ENCODE data around the gene C3orf80.
"Not testable (repeated sequence)": the region's sequence is repeated elsewhere in the genome, so short reads cannot be mapped to it uniquely, and the experiment has no call there.

Gene C3orf80

DNA sequence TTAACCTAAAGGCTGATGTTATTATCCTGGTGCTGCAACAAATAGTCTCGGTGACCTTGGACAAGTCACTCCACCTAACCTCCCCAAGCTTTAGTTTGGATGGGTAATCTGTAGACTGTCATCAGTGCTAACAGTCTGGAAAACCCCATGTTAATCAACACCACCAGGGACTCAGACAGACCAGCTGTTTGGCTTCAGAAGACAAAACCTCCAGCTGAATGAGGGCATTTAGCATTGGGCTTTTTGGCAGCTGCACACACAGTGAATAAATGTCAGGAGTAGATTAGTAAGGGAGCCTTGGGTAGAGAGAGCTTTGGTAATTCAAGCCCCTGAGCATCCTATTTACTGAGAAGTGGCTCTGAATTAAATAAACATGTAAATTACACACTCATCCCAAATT lies 24.9 kb upstream of the C3orf80 start:
- H3K36me3 ChIP-seq (ENCODE audit: insufficient read depth, low read length), result no peaks in the 10 kb centered on the region
- no peak for DNase-seq (ENCODE audit: low read depth, low spot score)
- H3K9me3 ChIP-seq (ENCODE audit: low read depth, low read length), result no peaks in the 10 kb centered on the region
- no peak overlapping the region for H3K4me3 ChIP-seq
- no peak overlapping the region for H3K9ac ChIP-seq (ENCODE audit: insufficient read length)
- no peak overlapping the region for H3K27ac ChIP-seq
- TF ChIP-seq FOXP2 (optimal IDR thresholded peaks at IDR 0.05; ENCODE audit: control extremely low read depth, extremely low read length, insufficient read depth), result no peak
- no peak for TF ChIP-seq EZH2 (IDR thresholded peaks at IDR 0.05)
- TF ChIP-seq POLR2AphosphoS5 (IDR thresholded peaks at IDR 0.05; ENCODE audit: borderline replicate concordance, low read depth, low read length), result no peak

DNA sequence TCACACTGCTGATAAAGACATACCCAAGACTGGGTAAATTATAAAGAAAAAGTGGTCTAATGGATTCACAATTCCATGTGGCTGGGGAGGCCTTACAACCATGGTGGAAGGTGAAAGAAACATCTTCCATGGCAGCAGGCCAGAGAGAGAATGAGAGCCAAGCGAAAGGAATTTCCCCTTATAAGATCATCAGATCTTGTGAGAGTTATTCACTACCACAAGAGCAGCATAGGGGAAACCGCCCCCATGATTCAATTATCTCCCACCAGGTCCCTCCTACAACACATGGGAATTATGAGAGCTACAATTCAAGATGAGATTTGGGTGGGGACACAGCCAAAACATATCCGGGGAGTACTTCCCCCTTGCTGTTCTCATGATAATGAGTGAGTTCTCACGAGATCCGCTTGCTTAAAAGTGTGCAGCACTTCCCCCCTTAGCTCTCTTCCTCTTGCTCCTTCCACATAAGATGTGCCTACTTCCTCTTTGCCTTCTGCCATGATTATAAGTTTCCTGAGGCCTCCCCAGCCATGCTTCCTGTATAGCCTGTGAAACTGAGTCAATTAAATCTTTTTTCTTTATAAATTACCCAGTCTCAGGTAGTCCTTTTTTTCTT lies 20.7 kb upstream of the C3orf80 start:
- H3K9ac ChIP-seq (ENCODE audit: insufficient read length); H3K9me3 ChIP-seq (ENCODE audit: low read depth, low read length); H3K36me3 ChIP-seq (ENCODE audit: insufficient read depth, low read length); H3K27ac ChIP-seq; DNase-seq (ENCODE audit: low read depth, low spot score); H3K4me3 ChIP-seq: not testable (repeated sequence)

DNA sequence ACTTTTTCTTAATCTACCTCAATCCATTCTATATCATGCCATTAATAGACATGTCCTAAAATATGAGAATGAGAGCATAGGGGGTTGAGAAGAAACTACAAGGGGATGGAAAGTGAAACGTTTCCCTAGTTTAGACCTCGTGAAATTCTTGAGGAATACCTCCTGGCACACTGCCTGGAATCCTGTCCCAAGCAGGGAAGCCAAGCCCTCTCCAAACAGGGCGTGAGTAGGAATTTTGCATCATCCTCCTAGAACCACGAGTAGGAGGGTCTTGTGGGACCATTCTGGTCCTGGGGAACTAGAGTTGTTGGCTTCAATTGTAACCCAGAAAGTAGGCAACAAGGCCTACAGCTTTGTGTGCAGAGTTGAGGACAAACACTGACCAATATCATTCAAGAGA lies 19.6 kb upstream of the C3orf80 start:
- no peak overlapping the region for H3K4me3 ChIP-seq
- no peak for DNase-seq (ENCODE audit: low read depth, low spot score)
- H3K36me3 ChIP-seq (ENCODE audit: insufficient read depth, low read length), result no peaks in the 10 kb centered on the region
- TF ChIP-seq POLR2AphosphoS5 (IDR thresholded peaks at IDR 0.05; ENCODE audit: borderline replicate concordance, low read depth, low read length), result no peak
- no peak for TF ChIP-seq FOXP2 (optimal IDR thresholded peaks at IDR 0.05; ENCODE audit: control extremely low read depth, extremely low read length, insufficient read depth)
- no peaks in the 10 kb centered on the region for H3K9me3 ChIP-seq (ENCODE audit: low read depth, low read length)
- no peak overlapping the region for H3K9ac ChIP-seq (ENCODE audit: insufficient read length)
- no peak overlapping the region for H3K27ac ChIP-seq

DNA sequence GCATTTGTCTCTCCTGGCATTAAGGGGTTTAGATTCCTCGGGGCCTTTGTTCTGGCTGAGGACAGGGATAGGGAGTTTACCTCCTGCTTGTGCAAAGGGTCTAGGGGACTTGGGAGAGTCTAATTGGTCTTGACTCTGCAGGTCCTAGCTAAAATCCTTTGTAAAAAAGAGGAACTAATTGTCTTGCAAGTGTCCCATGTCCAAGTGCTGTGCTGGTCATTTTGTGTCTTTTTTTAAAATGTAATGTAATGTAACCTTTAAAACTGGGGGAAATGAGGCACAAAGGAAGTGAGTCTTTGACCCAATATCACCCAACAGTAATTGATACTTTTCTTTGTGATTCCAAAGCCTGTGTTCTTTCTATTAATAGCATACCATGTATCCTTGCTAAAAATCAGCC lies 14.9 kb upstream of the C3orf80 start:
- Histone ChIP-seq H3K36me3 (ENCODE audit: insufficient read depth, low read length) (no peaks in the 10 kb centered on the region), H3K4me3 (no peak overlapping the region), H3K9me3 (ENCODE audit: low read depth, low read length) (no peaks in the 10 kb centered on the region), H3K9ac (ENCODE audit: insufficient read length) (no peak overlapping the region), H3K27ac (no peak overlapping the region)
- TF ChIP-seq FOXP2 (optimal IDR thresholded peaks at IDR 0.05; ENCODE audit: control extremely low read depth, extremely low read length, insufficient read depth) (no peak), EZH2 (IDR thresholded peaks at IDR 0.05) (no peak), POLR2AphosphoS5 (IDR thresholded peaks at IDR 0.05; ENCODE audit: borderline replicate concordance, low read depth, low read length) (no peak)
- DNase-seq (ENCODE audit: low read depth, low spot score), result no peak

DNA sequence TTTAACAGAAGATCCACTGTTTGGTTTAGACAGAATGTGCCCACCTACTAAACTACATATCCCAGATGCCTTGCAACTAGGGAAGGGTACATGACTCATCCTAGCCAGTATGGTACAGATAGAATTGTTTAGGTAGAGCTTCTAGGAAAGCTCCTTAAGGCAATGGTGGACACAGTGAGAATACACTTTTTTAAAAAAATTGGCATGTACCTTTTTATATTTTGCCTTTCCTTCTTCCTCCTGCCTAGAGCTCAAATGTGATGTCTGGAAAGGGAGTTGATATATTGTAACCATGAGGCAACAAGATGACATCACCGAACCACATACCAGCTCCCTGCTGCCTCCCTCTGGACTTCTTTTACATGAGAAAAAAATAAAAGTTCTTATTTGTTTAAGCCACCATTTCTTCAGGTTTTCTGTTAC lies 14.4 kb upstream of the C3orf80 start:
- TF ChIP-seq EZH2 (IDR thresholded peaks at IDR 0.05) (no peak), FOXP2 (optimal IDR thresholded peaks at IDR 0.05; ENCODE audit: control extremely low read depth, extremely low read length, insufficient read depth) (no peak), POLR2AphosphoS5 (IDR thresholded peaks at IDR 0.05; ENCODE audit: borderline replicate concordance, low read depth, low read length) (no peak)
- Histone ChIP-seq H3K27ac (no peak overlapping the region), H3K36me3 (ENCODE audit: insufficient read depth, low read length) (no peaks in the 10 kb centered on the region), H3K9me3 (ENCODE audit: low read depth, low read length) (no peaks in the 10 kb centered on the region), H3K9ac (ENCODE audit: insufficient read length) (no peak overlapping the region), H3K4me3 (no peak overlapping the region)
- no peak for DNase-seq (ENCODE audit: low read depth, low spot score)

DNA sequence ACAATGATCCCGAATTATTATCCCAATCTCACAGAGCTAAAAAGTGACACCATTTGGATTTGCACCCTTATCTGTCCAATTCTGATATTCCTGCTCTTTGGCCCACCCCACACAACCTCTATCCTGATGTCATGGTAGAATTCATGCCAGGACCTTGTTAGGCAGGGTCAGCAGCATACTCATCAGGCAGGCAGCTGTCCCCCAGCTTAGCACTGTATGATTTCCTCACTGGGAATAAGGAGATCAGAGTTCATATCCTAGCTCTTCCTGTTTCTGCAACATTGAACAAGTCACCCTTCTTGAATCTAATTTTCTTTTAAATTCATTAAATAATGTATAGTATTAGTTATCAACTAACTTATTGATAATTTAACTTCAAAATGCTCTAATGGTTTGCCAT lies 12.0 kb upstream of the C3orf80 start:
- no peak for DNase-seq (ENCODE audit: low read depth, low spot score)
- H3K9me3 ChIP-seq (ENCODE audit: low read depth, low read length), result no peaks in the 10 kb centered on the region
- H3K27ac ChIP-seq, result no peak overlapping the region
- H3K36me3 ChIP-seq (ENCODE audit: insufficient read depth, low read length), result no peaks in the 10 kb centered on the region
- no peak overlapping the region for H3K9ac ChIP-seq (ENCODE audit: insufficient read length)
- TF ChIP-seq EZH2 (IDR thresholded peaks at IDR 0.05) (no peak), POLR2AphosphoS5 (IDR thresholded peaks at IDR 0.05; ENCODE audit: borderline replicate concordance, low read depth, low read length) (no peak), FOXP2 (optimal IDR thresholded peaks at IDR 0.05; ENCODE audit: control extremely low read depth, extremely low read length, insufficient read depth) (no peak)
- H3K4me3 ChIP-seq, result no peak overlapping the region

DNA sequence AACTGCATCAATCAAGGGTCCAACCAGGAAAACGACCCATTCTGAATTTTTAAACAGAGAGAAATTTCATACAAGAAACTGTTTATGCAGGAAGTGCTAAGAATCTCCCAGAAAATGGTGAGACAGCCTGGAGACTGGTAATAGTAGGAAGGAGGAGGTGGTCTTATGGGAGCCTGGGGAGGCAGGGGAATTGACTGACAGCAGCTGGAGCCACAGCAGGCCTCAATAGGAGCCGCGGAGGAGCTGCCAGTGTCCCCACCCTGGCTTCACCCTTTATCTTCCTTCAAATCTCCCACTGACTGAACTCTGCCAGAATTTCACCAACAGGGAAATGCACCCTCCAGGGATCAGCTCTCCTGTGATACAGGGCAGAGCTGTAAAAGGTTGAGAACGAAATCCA lies 7.5 kb upstream of the C3orf80 start:
- TF ChIP-seq EZH2 (IDR thresholded peaks at IDR 0.05), result no peak
- TF ChIP-seq FOXP2 (optimal IDR thresholded peaks at IDR 0.05; ENCODE audit: control extremely low read depth, extremely low read length, insufficient read depth), result no peak
- Histone ChIP-seq H3K9ac (ENCODE audit: insufficient read length) (no peak overlapping the region), H3K27ac (no peak overlapping the region), H3K9me3 (ENCODE audit: low read depth, low read length) (no peaks in the 10 kb centered on the region), H3K4me3 (no peak overlapping the region), H3K36me3 (ENCODE audit: insufficient read depth, low read length) (no peaks in the 10 kb centered on the region)
- DNase-seq (ENCODE audit: low read depth, low spot score), result no peak

DNA sequence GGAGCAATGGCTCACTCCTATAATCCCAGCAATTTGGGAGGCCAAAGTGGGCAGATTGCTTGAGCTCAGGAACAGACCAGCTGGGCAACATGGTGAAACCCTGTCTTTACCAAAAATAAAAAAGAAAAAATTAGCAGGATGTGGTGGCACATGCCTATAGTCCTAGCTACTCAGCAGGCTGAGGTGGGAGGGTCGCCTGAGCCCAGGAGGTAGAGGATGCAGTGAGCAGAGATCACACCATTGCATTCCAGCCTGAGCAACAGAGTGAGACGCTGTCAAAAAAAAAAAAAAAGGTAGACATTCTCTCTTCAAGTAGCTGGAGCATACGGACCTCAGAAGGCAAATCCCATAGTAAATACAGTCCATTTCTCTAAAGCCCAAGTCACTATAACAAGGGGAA lies 7.1 kb upstream of the C3orf80 start:
- Histone ChIP-seq H3K27ac (no peak overlapping the region), H3K9ac (ENCODE audit: insufficient read length) (no peak overlapping the region), H3K9me3 (ENCODE audit: low read depth, low read length) (no peaks in the 10 kb centered on the region), H3K36me3 (ENCODE audit: insufficient read depth, low read length) (no peaks in the 10 kb centered on the region), H3K4me3 (no peak overlapping the region)
- no peak for DNase-seq (ENCODE audit: low read depth, low spot score)
- TF ChIP-seq POLR2AphosphoS5 (IDR thresholded peaks at IDR 0.05; ENCODE audit: borderline replicate concordance, low read depth, low read length), result no peak
- TF ChIP-seq FOXP2 (optimal IDR thresholded peaks at IDR 0.05; ENCODE audit: control extremely low read depth, extremely low read length, insufficient read depth), result no peak
- TF ChIP-seq EZH2 (IDR thresholded peaks at IDR 0.05), result no peak

DNA sequence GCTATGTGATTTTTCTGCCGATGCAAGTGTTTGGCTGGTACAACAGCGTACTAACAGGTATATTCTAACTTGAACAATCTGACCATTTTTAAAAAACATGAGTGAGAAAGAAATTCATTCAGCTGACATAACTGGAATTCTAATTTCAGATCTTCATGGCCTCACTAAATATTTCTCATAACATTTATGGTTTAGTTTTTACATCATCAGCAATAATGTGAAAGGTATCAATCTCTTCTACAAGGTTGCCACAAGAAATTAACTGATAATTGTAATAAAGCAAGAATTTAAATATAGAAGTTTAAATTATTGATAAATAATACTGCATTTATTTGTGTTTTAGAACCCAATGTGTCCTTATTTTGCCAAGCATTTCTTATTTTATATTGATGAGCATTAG lies 5.2 kb upstream of the C3orf80 start:
- TF ChIP-seq EZH2 (IDR thresholded peaks at IDR 0.05) (no peak), FOXP2 (optimal IDR thresholded peaks at IDR 0.05; ENCODE audit: control extremely low read depth, extremely low read length, insufficient read depth) (no peak), POLR2AphosphoS5 (IDR thresholded peaks at IDR 0.05; ENCODE audit: borderline replicate concordance, low read depth, low read length) (no peak)
- Histone ChIP-seq H3K9ac (ENCODE audit: insufficient read length) (no peak overlapping the region), H3K9me3 (ENCODE audit: low read depth, low read length) (no peaks in the 10 kb centered on the region), H3K4me3 (no peak overlapping the region), H3K36me3 (ENCODE audit: insufficient read depth, low read length) (no peaks in the 10 kb centered on the region), H3K27ac (no peak overlapping the region)
- no peak for DNase-seq (ENCODE audit: low read depth, low spot score)

Measured in SK-N-MC (cell line).